Neural cell (in vitro differentiated cells): ENCODE measurements around the gene F11.

ENCODE experiments used
- CTCF ChIP-seq: fragments of 450-650 bp; IDR thresholded peaks from 2 replicates; pipeline ENCODE4 v1.5.1; 2014; ENCODE audit warnings: antibody characterized with exemption, mild to moderate bottlenecking, moderate library complexity; ENCODE audit not compliant: poor library complexity, severe bottlenecking
- EP300 ChIP-seq: fragments of 450-650 bp; conservative IDR thresholded peaks from 2 replicates; pipeline ENCODE4 v1.6.1; 2014; ENCODE audit warnings: antibody characterized with exemption, mild to moderate bottlenecking, moderate library complexity; ENCODE audit not compliant: poor library complexity, severe bottlenecking
- EZH2 ChIP-seq: fragments of 200-600, 300-800 bp; shearing (Covaris generic), sonication (generic); IDR thresholded peaks from 2 replicates; pipeline ENCODE4 v1.6.1; 2014; ENCODE audit warnings: antibody characterized with exemption, low read length, borderline replicate concordance, mild to moderate bottlenecking; ENCODE audit not compliant: insufficient read depth, poor library complexity, severe bottlenecking
- MXI1 ChIP-seq: fragments of 450-650 bp; conservative IDR thresholded peaks from 2 replicates; pipeline ENCODE4 v1.6.1; 2014; ENCODE audit warnings: antibody characterized with exemption, mild to moderate bottlenecking; ENCODE audit not compliant: poor library complexity, severe bottlenecking
- POLR2AphosphoS5 ChIP-seq: IDR thresholded peaks from 2 replicates; pipeline ENCODE4 v1.6.1; 2012
- RAD21 ChIP-seq: fragments of 450-650 bp; conservative IDR thresholded peaks from 2 replicates; pipeline ENCODE4 v1.6.1; 2014; ENCODE audit warnings: antibody characterized with exemption, mild to moderate bottlenecking, moderate library complexity
- TAF1 ChIP-seq: IDR thresholded peaks from 2 replicates; pipeline ENCODE4 v1.6.1; 2012; ENCODE audit warnings: low read depth

- TF ChIP-seq CTCF, result no peak
- no peak for TF ChIP-seq TAF1
- TF ChIP-seq EZH2, result no peak
- TF ChIP-seq POLR2AphosphoS5, result no peak
- no peak for TF ChIP-seq MXI1
- no peak for TF ChIP-seq EP300
- TF ChIP-seq RAD21, result no peak
Observed at GRCh38 chr4:186216465-186217024, 49.4 kb upstream of the F11 start.
